SK-N-MC (cell line): Measurements from ENCODE around the gene RAB19.
"Not testable (repeated sequence)": the region's sequence is repeated elsewhere in the genome, so short reads cannot be mapped to it uniquely, and the experiment has no call there.

Experiments
- DNase-seq: peaks from one replicate; pipeline ENCODE4 v3.0.0-alpha.2; 2011; ENCODE audit warnings: low read depth, low spot score
- H3K27ac ChIP-seq: fragments of 200-600 bp; sonication (generic); 2 replicates; pipeline ENCODE4 v1.5.1; 2016; ENCODE audit warnings: mixed run types
- H3K36me3 ChIP-seq: fragments of 200-600 bp; sonication (generic); 2 replicates; pipeline ENCODE4 v1.6.1; 2017; ENCODE audit warnings: antibody characterized with exemption, low read length, mixed read lengths; ENCODE audit not compliant: insufficient read depth
- H3K4me3 ChIP-seq: fragments of 200-600 bp; sonication (generic); 2 replicates; pipeline ENCODE4 v1.5.1; 2016
- H3K9ac ChIP-seq: fragments of 200-600 bp; sonication (generic); 2 replicates; pipeline ENCODE4 v1.8.0; 2017; ENCODE audit warnings: mixed run types, mixed read lengths; ENCODE audit not compliant: insufficient read length
- H3K9me3 ChIP-seq: fragments of 200-600 bp; sonication (generic); 2 replicates; pipeline ENCODE4 v1.6.1; 2017; ENCODE audit warnings: low read depth, mild to moderate bottlenecking, antibody characterized with exemption, low read length, moderate library complexity, mixed read lengths
- EZH2 ChIP-seq: fragments of 200-600 bp; sonication (generic); IDR thresholded peaks from one replicate; pipeline ENCODE4 v1.6.1; 2017; ENCODE audit warnings: antibody characterized with exemption
- FOXP2 ChIP-seq: optimal IDR thresholded peaks from 2 replicates; pipeline ENCODE3; 2011; ENCODE audit warnings: mild to moderate bottlenecking, moderate library complexity; ENCODE audit not compliant: insufficient read depth; ENCODE audit errors: extremely low read length, control extremely low read depth
- POLR2AphosphoS5 ChIP-seq: IDR thresholded peaks from 2 replicates; pipeline ENCODE4 v1.6.1; 2012; ENCODE audit warnings: mild to moderate bottlenecking, low read depth, low read length, borderline replicate concordance

RAB19 gene

DNA sequence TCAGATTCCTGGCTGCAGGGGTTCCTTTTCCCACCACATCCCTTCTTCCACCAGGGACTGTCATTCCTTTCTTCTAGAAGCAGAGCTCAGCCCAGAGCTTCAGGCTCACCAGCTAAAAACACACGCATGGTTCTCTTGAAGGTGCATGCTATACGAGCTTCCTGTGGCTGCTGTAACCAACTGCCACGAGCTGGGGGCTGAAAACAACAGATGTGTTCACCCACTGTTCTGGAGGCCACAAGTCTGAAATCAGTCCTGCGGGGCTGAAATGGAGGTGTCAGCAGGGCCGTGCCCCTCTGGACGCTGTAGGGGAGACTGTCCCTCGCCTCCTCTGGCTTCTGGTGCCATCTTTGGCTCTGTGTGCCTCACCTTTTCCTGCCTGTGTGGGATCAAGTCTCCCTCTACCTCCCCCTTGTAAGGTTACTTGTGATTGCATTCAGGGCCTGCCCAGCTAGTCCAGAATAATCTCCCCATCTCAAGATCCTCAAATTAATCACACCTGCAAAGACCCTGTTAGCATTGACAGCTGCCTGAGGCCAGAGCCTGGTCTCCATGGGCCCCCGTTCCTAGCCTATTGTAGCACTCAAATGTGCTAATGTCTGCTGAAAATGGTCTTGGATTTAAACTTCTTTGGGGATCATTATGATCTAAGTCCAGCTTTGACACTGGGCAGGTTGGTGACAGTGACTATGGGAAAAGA lies 13.7 kb downstream of the RAB19 start:
- TF ChIP-seq FOXP2 (no peak), EZH2 (no peak), POLR2AphosphoS5 (no peak)
- no peak overlapping the region for H3K27ac ChIP-seq
- no peaks in the 10 kb centered on the region for H3K36me3 ChIP-seq
- no peak overlapping the region for H3K4me3 ChIP-seq
- H3K9ac ChIP-seq: no peak overlapping the region
- DNase-seq: no peak
- H3K9me3 ChIP-seq: no peaks in the 10 kb centered on the region

DNA sequence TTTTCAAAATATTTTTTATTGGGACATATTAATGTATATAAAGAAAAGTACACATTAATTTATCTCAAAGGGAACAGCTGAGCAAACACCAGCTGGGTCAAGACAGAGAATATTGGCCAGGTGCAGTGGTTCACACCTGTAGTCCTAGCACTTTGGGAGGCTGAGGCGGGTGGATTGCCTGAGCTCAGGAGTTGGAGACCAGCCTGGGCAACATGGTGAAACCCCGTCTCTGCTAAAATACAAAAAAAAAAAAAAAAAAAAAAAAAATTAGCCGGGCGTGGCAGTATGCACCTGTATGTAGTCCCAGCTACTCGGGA lies 14.3 kb downstream of the RAB19 start:
- not testable (repeated sequence) for H3K9ac ChIP-seq, H3K27ac ChIP-seq, H3K36me3 ChIP-seq, H3K4me3 ChIP-seq, H3K9me3 ChIP-seq, DNase-seq

DNA sequence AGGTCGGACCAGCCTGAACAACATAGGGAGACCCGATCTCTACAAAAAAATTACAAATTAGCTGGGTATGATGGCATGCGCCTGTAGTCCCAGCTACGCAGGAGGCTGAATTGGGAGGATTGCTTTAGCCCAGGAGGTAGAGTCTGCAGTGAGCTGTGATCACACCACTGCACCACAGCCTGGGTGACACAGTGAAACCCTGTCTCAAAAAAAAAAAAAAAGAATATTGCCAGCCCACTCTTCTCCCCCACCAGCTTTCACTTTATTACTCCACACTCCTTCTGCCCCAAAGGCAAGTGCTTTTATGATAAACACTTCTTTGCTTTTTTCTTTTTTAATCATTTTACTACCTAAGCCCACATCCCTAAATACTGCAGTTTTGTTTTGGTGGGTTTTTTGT lies 14.8 kb downstream of the RAB19 start:
- Histone ChIP-seq H3K9me3 (no peaks in the 10 kb centered on the region), H3K36me3 (no peaks in the 10 kb centered on the region), H3K9ac (no peak overlapping the region), H3K4me3 (no peak overlapping the region), H3K27ac (no peak overlapping the region)
- DNase-seq: no peak
- TF ChIP-seq POLR2AphosphoS5: no peak
- no peak for TF ChIP-seq FOXP2

DNA sequence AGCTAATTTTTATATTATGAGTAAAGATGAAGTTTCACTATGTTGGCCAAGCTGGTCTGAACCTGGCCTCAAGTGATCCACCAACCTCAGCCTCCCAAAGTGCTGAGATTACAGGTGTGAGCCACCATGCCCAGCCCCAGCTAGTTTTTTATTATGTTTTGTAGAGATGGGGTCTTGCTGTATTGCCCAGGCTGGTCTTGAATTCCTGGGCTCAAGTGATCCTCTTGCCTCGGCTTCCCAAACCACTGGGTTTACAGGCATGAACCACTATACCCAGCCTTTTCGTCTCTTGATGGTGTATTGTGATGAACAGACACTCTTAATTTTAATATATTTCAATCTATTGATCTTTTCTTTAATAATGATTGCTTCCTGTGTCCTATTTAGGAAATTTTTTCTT lies 17.7 kb downstream of the RAB19 start:
- DNase-seq: no peak
- Histone ChIP-seq H3K36me3 (no peaks in the 10 kb centered on the region), H3K9ac (no peak overlapping the region), H3K27ac (no peak overlapping the region), H3K4me3 (no peak overlapping the region), H3K9me3 (no peaks in the 10 kb centered on the region)
- TF ChIP-seq EZH2: no peak
- no peak for TF ChIP-seq FOXP2
- TF ChIP-seq POLR2AphosphoS5: no peak

DNA sequence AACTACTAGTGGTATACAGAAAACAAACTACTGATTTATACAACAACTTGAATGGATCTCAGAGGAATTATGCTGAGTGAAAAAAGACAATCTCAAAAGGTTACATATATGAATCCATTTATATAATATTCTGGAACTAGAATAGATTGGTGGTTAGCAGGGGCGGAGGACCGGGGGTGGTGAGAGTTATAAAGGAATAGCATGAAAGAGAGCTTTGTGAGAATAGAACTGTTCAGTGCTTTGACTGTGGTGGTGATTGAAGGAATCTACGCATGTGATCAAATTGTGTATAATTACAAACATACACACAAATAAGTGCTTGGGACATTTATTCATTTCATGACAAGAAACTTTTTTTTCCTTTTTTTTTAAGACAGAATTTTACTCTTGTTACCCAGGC lies 19.6 kb downstream of the RAB19 start:
- TF ChIP-seq FOXP2 (no peak), POLR2AphosphoS5 (no peak), EZH2 (no peak)
- no peak overlapping the region for H3K9ac ChIP-seq
- no peaks in the 10 kb centered on the region for H3K36me3 ChIP-seq

DNA sequence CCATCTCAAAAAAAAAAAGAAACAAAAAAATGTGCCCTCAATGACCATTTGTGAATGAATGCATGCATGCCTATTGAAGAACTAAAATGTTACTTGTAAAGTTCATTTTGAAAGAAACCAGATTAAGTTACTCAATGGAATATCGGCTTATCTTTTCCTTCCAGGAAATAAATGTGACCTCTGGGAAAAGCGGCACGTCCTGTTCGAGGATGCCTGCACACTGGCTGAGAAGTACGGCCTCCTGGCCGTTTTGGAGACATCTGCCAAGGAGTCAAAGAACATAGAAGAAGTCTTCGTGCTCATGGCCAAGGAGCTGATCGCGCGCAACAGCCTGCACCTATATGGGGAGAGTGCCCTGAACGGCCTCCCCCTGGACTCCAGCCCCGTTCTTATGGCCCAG lies 21.9 kb downstream of the RAB19 start:
- H3K27ac ChIP-seq: no peak overlapping the region
- TF ChIP-seq POLR2AphosphoS5 (no peak), FOXP2 (no peak), EZH2 (no peak)
- H3K36me3 ChIP-seq: no peaks in the 10 kb centered on the region

More for the DNA sequence above, 19.6 kb downstream of the RAB19 start:
- Histone ChIP-seq H3K27ac (no peak overlapping the region), H3K9me3 (no peaks in the 10 kb centered on the region), H3K4me3 (no peak overlapping the region)
- DNase-seq: no peak

DNA sequence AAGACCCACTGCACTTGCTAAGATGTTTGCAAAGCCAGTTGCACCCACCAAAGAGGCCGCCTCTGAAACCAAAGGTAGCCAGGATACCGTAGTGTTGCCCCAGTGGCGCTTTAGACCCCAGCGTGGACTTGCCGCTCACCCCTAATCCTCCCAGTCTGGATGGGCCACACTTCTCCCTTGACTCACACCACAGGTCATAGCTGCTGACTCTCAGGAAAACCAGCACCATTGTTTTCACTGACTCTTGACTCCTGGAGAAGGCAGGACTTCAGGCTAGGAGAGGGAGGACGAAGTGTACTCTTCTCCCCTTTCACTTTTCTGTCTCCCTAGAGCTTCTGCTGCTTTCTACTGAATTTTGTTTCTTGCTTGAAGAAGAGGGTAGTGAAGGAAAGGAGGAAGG lies 22.3 kb downstream of the RAB19 start:
- no peak overlapping the region for H3K27ac ChIP-seq
- no peak overlapping the region for H3K4me3 ChIP-seq
- no peak for TF ChIP-seq EZH2
- TF ChIP-seq FOXP2: no peak
- TF ChIP-seq POLR2AphosphoS5: no peak
- no peak overlapping the region for H3K9ac ChIP-seq
- no peaks in the 10 kb centered on the region for H3K9me3 ChIP-seq
- no peaks in the 10 kb centered on the region for H3K36me3 ChIP-seq
- DNase-seq: no peak

More for the DNA sequence above, 21.9 kb downstream of the RAB19 start:
- Histone ChIP-seq H3K9me3 (no peaks in the 10 kb centered on the region), H3K4me3 (no peak overlapping the region), H3K9ac (no peak overlapping the region)
- no peak for DNase-seq

DNA sequence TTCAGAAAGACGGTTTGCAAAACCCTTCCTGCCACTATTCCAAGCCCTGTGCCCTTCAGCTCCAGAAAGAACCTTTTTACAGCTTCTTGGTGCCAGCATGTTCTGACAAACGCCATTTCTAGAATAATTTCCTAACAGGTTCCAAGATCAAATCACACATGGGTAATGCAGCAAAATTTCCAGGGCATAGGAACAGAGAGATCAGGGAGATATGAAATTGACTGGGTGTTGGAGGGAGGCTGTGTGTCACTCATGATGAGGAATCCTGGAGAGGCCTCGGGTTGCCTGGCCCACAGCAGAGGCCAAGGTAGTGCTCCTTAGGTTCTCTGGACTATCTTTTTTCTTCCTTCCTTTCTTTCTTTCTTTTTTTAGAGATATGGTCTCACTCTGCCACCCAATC lies 29.5 kb downstream of the RAB19 start:
- Histone ChIP-seq H3K36me3 (no peaks in the 10 kb centered on the region), H3K4me3 (no peak overlapping the region), H3K9me3 (no peaks in the 10 kb centered on the region), H3K9ac (no peak overlapping the region), H3K27ac (no peak overlapping the region)
- TF ChIP-seq POLR2AphosphoS5 (no peak), FOXP2 (no peak), EZH2 (no peak)
- DNase-seq: no peak

DNA sequence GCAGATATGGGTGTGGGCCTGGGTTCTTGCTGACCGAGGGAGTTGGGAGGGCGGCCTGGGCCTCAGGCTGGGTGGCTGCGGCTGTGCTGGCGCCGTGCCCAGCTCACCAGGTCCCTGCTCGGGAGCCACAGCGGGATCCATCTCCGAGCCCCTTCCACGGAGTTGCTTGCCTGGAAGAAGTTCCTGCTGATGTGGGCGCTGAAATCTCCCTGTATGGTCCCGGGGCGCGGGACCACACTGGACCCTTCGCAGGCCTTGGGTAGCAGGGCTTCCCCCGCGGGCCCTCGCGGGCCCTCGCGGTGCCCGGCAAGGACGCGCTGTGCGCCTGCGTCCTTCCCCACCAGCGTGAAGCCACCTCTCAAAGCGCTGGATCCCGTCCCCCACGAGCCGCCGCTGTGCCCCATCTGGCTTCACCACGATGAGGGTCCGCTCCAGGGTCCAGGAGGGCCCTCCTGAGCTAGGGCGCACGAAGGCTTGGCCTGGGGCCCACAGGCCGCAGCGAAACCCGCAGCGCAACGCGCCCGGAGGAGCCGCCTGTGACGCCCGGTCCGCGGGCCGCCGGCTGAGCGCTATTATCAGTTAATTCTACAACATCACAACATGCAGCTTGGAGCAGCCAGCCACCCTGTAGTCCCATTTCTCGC lies 31.5 kb downstream of the RAB19 start:
- Histone ChIP-seq H3K4me3 (no peak overlapping the region), H3K27ac (no peak overlapping the region), H3K9ac (no peak overlapping the region), H3K36me3 (no peaks in the 10 kb centered on the region), H3K9me3 (no peaks in the 10 kb centered on the region)
- DNase-seq: no peak
- no peak for TF ChIP-seq FOXP2
- no peak for TF ChIP-seq EZH2
- TF ChIP-seq POLR2AphosphoS5: no peak
